Measurements from ENCODE around the gene PIP5K1A.

GRCh38 chr1:151158751-151159251 lies 39.6 kb upstream of the PIP5K1A start:
- TF ChIP-seq CTCF (IDR thresholded peaks at IDR 0.05) (no peak), POLR2A (IDR thresholded peaks at IDR 0.05) (no peak)

All from uterus (tissue), 2 donors.